Esophagus squamous epithelium (tissue), 5 donors: ENCODE results near the gene GTPBP3. TPM values are rescaled to one million over a fixed set of nuclear protein-coding genes. Genes with fewer than 3 reads are reported as not detected.

Experiments used
- DNase-seq: peaks from one replicate; lab custom pipeline; 2025; lab: John Stamatoyannopoulos, UW
- H3K27ac ChIP-seq, 4 donors: fragments of 200-600 bp; sonication (generic); one replicate each; pipeline ENCODE4 v1.5.1; 2016 to 2019; ENCODE audit warnings: mild to moderate bottlenecking in 1 of 4
- H3K27me3 ChIP-seq, 4 donors: fragments of 200-600 bp; sonication (generic); 1 replicate in 3 of 4; 2 replicates in 1 of 4; pipeline versions ENCODE4 v1.5.1 to v1.6.0; 2017 to 2021; ENCODE audit warnings: antibody characterized with exemption in 1 of 4
- H3K36me3 ChIP-seq, 3 donors: fragments of 200-600 bp; sonication (generic); one replicate each; pipeline ENCODE4 v1.5.1; 2016 to 2019
- H3K4me1 ChIP-seq, 3 donors: fragments of 200-600 bp; sonication (generic); one replicate each; pipeline ENCODE4 v1.5.1; 2017 to 2019
- H3K4me3 ChIP-seq, 4 donors: fragments of 200-600 bp; sonication (generic); 1 replicate in 3 of 4; 2 replicates in 1 of 4; pipeline ENCODE4 v1.5.1; 2016 to 2019; ENCODE audit warnings: mild to moderate bottlenecking in 2 of 4, moderate library complexity in 1 of 4
- H3K9me3 ChIP-seq, 3 donors: fragments of 200-600 bp; sonication (generic); one replicate each; pipeline ENCODE4 v1.5.1; 2016 to 2019
- CTCF ChIP-seq, 6 experiments: fragments of 450-650 bp in 4 of 6; fragments of 200-600 bp in 2 of 6; sonication (generic) in 2 of 6; IDR thresholded peaks; one replicate each; pipeline ENCODE4 v1.5.1; 2016 to 2019; ENCODE audit warnings: antibody characterized with exemption in 6 of 6, mild to moderate bottlenecking in 4 of 6, moderate library complexity in 4 of 6
- POLR2A ChIP-seq, 4 donors: fragments of 450-650 bp; IDR thresholded peaks; one replicate each; pipeline ENCODE4 v1.6.1; 2017; ENCODE audit warnings: antibody characterized with exemption in 4 of 4, mild to moderate bottlenecking in 4 of 4, moderate library complexity in 3 of 4
- WGBS, 2 donors: methylation state at CpG; one replicate each; pipeline ENCODE4 v1.1.5; 2018; 5-methylcytosine and 5-hydroxymethylcytosine counted together
- intact Hi-C: fragments of 100-400 bp; cut with DNase I; formaldehyde crosslinking; loops from one replicate; pipeline ENCODE4 v1.15.0; 2022
- total RNA-seq, 4 donors: library from RNA; depleted of rRNA; stranded (reverse); fragments of >200 nt; gene quantifications; one replicate each; pipeline ENCODE4 v1.1.0, GENCODE V29; 2016
- donor health status: DM: yes; HTN: yes; CAD: no.

The GTPBP3 gene
- total RNA-seq, 4 donors from 2014 or later = 22.7 to 34.9 (median 31.4) TPM

- Histone ChIP-seq H3K4me1 (peaks cover 7 to 39% (median 9%) of the 10 kb centered on the region in 3 donors), H3K27ac (peak overlapping the region in 2 of 4 donors; percentile 11 to 38), H3K36me3 (no peaks in the 10 kb centered on the region), H3K27me3 (peaks cover 0 to 31% (median 0%) of the 10 kb centered on the region in 4 donors), H3K4me3 (no peak overlapping the region), H3K9me3 (no peaks in the 10 kb centered on the region)
- TF ChIP-seq CTCF (IDR thresholded peaks at IDR 0.05) = no peak
- no peak for TF ChIP-seq POLR2A (IDR thresholded peaks at IDR 0.05)
- intact Hi-C loops = no loop called here
- 86 to 89% methylated on average over 33 to 34 of the region's 45 CpGs for WGBS, 2 donors
- DNase-seq = no peak
Measured at GRCh38 chr19:17351815-17352435, 14.6 kb downstream of the GTPBP3 start.

GRCh38 chr19:17352608-17353280 lies 15.4 kb downstream of the GTPBP3 start:
- Histone ChIP-seq H3K9me3 (no peaks in the 10 kb centered on the region), H3K4me1 (peaks cover 5 to 30% (median 7%) of the 10 kb centered on the region in 3 donors), H3K27me3 (peaks cover 0 to 31% (median 0%) of the 10 kb centered on the region in 4 donors), H3K27ac (peak overlapping the region in 2 of 4 donors; percentile 11 to 38), H3K4me3 (no peak overlapping the region), H3K36me3 (no peaks in the 10 kb centered on the region)
- DNase-seq = no peak
- TF ChIP-seq CTCF (IDR thresholded peaks at IDR 0.05) = no peak
- TF ChIP-seq POLR2A (IDR thresholded peaks at IDR 0.05) = no peak
- 35 to 54% methylated on average over 9 to 12 of the region's 14 CpGs for WGBS, 2 donors
- intact Hi-C loops = no loop called here

- intact Hi-C loops = no loop called here
- Histone ChIP-seq H3K4me1 (peaks cover 3 to 24% (median 4%) of the 10 kb centered on the region in 3 donors), H3K27me3 (peaks cover 0 to 31% (median 0%) of the 10 kb centered on the region in 4 donors), H3K9me3 (no peaks in the 10 kb centered on the region), H3K36me3 (no peaks in the 10 kb centered on the region), H3K27ac (no peak overlapping the region), H3K4me3 (no peak overlapping the region)
- no peak for DNase-seq
- TF ChIP-seq POLR2A (IDR thresholded peaks at IDR 0.05) = no peak
- TF ChIP-seq CTCF (IDR thresholded peaks at IDR 0.05) = no peak
- whole genome bisulfite sequencing, 2 donors = 71 to 82% methylated on average over 8 of the region's 8 CpGs
Measured at GRCh38 chr19:17353386-17353785, 16.0 kb downstream of the GTPBP3 start.

GRCh38 chr19:17357078-17357666 lies 19.8 kb downstream of the GTPBP3 start:
- TF ChIP-seq POLR2A (IDR thresholded peaks at IDR 0.05) (no peak), CTCF (IDR thresholded peaks at IDR 0.05) (no peak)
- Histone ChIP-seq H3K9me3 (no peaks in the 10 kb centered on the region), H3K4me3 (no peak overlapping the region), H3K27ac (peak overlapping the region in 2 of 4 donors; percentile 52), H3K36me3 (no peaks in the 10 kb centered on the region), H3K4me1 (peaks cover 0 to 1% (median 0%) of the 10 kb centered on the region in 3 donors), H3K27me3 (peaks cover 0 to 8% (median 0%) of the 10 kb centered on the region in 4 donors)
- no peak for DNase-seq
- intact Hi-C loops = no loop called here
- 74 to 80% methylated on average over 7 of the region's 7 CpGs for WGBS, 2 donors

- no peak overlapping the region for H3K4me3 ChIP-seq
- H3K4me1 ChIP-seq = no peaks in the 10 kb centered on the region
- WGBS, 2 donors = 63 to 75% methylated on average over 4 to 8 of the region's 11 CpGs
- no peaks in the 10 kb centered on the region for H3K9me3 ChIP-seq
- H3K36me3 ChIP-seq = no peaks in the 10 kb centered on the region
- intact Hi-C loops = no loop called here
- DNase-seq = no peak
- no peak for TF ChIP-seq POLR2A (IDR thresholded peaks at IDR 0.05)
- TF ChIP-seq CTCF (IDR thresholded peaks at IDR 0.05) = no peak
- peak overlapping the region in 2 of 4 donors; percentile 52 for H3K27ac ChIP-seq
- H3K27me3 ChIP-seq = peaks cover 0 to 6% (median 0%) of the 10 kb centered on the region in 4 donors
Measured at GRCh38 chr19:17357724-17358123, 20.4 kb downstream of the GTPBP3 start.
